ENCODE data around the gene NELFB.
A peak's percentile ranks its signal among the peaks of the same experiment; 100 is the strongest.

NELFB gene

DNA sequence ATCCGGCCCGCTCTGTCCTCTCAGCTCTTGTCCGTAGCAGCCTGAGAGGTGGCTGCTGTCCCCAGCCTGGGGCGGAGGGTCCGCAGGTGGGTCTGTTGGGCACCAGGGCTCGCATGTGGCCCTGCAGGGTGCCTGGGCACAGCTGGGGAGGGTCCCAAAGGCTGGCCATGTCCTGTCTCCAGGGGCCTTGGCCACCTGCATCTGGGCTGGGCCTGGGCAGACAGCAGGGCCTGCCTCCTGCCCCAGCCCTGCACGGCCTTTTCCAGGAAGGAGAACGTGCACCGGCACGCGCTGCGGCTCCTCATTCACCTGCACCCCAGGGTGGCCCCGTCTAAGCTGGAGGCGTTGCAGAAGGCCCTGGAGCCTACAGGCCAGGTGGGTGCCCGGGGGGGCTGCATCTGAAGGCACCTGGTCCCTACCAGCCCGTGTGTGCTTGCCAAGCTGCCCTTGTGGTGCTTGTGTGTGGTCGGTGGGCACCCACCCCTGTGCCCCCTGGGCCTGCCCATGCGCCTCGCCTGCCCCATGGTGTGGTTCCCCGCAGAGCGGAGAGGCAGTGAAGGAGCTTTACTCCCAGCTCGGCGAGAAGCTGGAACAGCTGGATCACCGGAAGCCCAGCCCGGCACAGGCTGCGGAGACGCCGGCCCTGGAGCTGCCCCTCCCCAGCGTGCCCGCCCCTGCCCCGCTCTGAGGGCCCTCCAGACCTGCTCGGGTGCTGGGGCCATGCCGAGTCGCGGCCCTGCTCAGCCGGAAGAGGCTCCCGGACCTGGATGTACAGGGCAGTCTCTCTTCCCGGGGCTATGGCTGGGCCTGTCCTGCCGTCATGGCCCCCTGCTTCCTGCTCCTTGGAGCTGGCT is 17.3 kb downstream of the NELFB start:
- Histone ChIP-seq H3K79me2 (ENCODE audit: insufficient read depth, low read length) (no peaks in the 10 kb centered on the region), H3K9me2 (ENCODE audit: low read depth, low read length) (no peaks in the 10 kb centered on the region), H3K4me1 (ENCODE audit: insufficient read depth, low read length, severe bottlenecking) (peaks cover 75% of the 10 kb centered on the region), H3K9ac (ENCODE audit: low read length) (no peak overlapping the region), H3K4me2 (ENCODE audit: low read length) (no peak overlapping the region), H3K9me3 (ENCODE audit: low read length) (no peaks in the 10 kb centered on the region), H3K36me3 (ENCODE audit: insufficient read depth, low read length) (peaks cover 39% of the 10 kb centered on the region), H4K20me1 (ENCODE audit: insufficient read depth, low read length) (no peaks in the 10 kb centered on the region), H3K4me3 (ENCODE audit: low read depth, low read length, poor library complexity, severe bottlenecking) (no peak overlapping the region), H3K27me3 (ENCODE audit: insufficient read depth, low read length) (no peaks in the 10 kb centered on the region), H2AFZ (ENCODE audit: low read length) (no peak overlapping the region), H3K27ac (ENCODE audit: low read depth, low read length, poor library complexity, severe bottlenecking) (no peak overlapping the region), H3F3A (ENCODE audit: insufficient read depth, low read length) (no peaks in the 10 kb centered on the region)
- TF ChIP-seq, protein P1, sequence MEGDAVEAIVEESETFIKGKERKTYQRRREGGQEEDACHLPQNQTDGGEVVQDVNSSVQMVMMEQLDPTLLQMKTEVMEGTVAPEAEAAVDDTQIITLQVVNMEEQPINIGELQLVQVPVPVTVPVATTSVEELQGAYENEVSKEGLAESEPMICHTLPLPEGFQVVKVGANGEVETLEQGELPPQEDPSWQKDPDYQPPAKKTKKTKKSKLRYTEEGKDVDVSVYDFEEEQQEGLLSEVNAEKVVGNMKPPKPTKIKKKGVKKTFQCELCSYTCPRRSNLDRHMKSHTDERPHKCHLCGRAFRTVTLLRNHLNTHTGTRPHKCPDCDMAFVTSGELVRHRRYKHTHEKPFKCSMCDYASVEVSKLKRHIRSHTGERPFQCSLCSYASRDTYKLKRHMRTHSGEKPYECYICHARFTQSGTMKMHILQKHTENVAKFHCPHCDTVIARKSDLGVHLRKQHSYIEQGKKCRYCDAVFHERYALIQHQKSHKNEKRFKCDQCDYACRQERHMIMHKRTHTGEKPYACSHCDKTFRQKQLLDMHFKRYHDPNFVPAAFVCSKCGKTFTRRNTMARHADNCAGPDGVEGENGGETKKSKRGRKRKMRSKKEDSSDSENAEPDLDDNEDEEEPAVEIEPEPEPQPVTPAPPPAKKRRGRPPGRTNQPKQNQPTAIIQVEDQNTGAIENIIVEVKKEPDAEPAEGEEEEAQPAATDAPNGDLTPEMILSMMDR (IDR thresholded peaks at IDR 0.05; ENCODE audit: low read length) = no peak
- TF ChIP-seq EZH2 (IDR thresholded peaks at IDR 0.05; ENCODE audit: borderline replicate concordance, low read length) = no peak

GRCh38 chr9:137273095-137273490 is 18.0 kb downstream of the NELFB start:
- no peaks in the 10 kb centered on the region for H3K27me3 ChIP-seq (ENCODE audit: insufficient read depth, low read length)
- no peaks in the 10 kb centered on the region for H3K79me2 ChIP-seq (ENCODE audit: insufficient read depth, low read length)
- H3K9ac ChIP-seq (ENCODE audit: low read length) = no peak overlapping the region
- no peak overlapping the region for H3K27ac ChIP-seq (ENCODE audit: low read depth, low read length, poor library complexity, severe bottlenecking)
- H3K4me2 ChIP-seq (ENCODE audit: low read length) = no peak overlapping the region
- TF ChIP-seq, protein P1 (IDR thresholded peaks at IDR 0.05; ENCODE audit: low read length) = no peak
- TF ChIP-seq EZH2 (IDR thresholded peaks at IDR 0.05; ENCODE audit: borderline replicate concordance, low read length) = no peak
- H2AFZ ChIP-seq (ENCODE audit: low read length) = no peak overlapping the region
- no peaks in the 10 kb centered on the region for H3K9me2 ChIP-seq (ENCODE audit: low read depth, low read length)
- H3K4me3 ChIP-seq (ENCODE audit: low read depth, low read length, poor library complexity, severe bottlenecking) = no peak overlapping the region
- peaks cover 34% of the 10 kb centered on the region for H3K36me3 ChIP-seq (ENCODE audit: insufficient read depth, low read length)
- H3F3A ChIP-seq (ENCODE audit: insufficient read depth, low read length) = no peaks in the 10 kb centered on the region
- peaks cover 75% of the 10 kb centered on the region for H3K4me1 ChIP-seq (ENCODE audit: insufficient read depth, low read length, severe bottlenecking)
- H3K9me3 ChIP-seq (ENCODE audit: low read length) = no peaks in the 10 kb centered on the region
- no peaks in the 10 kb centered on the region for H4K20me1 ChIP-seq (ENCODE audit: insufficient read depth, low read length)

GRCh38 chr9:137273611-137274320 is 18.6 kb downstream of the NELFB start:
- peak overlapping the region; percentile 12; the same call in 1 of the 2 replicates for H3K9ac ChIP-seq (ENCODE audit: low read length)
- no peaks in the 10 kb centered on the region for H4K20me1 ChIP-seq (ENCODE audit: insufficient read depth, low read length)
- H3K27ac ChIP-seq (ENCODE audit: low read depth, low read length, poor library complexity, severe bottlenecking) = peak overlapping the region; percentile 83
- peak overlapping the region; percentile 16; the same call in 1 of the 2 replicates for H3K4me2 ChIP-seq (ENCODE audit: low read length)
- H3K79me2 ChIP-seq (ENCODE audit: insufficient read depth, low read length) = no peaks in the 10 kb centered on the region
- TF ChIP-seq, protein P1 (IDR thresholded peaks at IDR 0.05; ENCODE audit: low read length) = no peak
- no peak for TF ChIP-seq EZH2 (IDR thresholded peaks at IDR 0.05; ENCODE audit: borderline replicate concordance, low read length)
- no peak overlapping the region for H3K4me3 ChIP-seq (ENCODE audit: low read depth, low read length, poor library complexity, severe bottlenecking)
- no peaks in the 10 kb centered on the region for H3F3A ChIP-seq (ENCODE audit: insufficient read depth, low read length)
- peaks cover 30% of the 10 kb centered on the region for H3K36me3 ChIP-seq (ENCODE audit: insufficient read depth, low read length)
- H2AFZ ChIP-seq (ENCODE audit: low read length) = no peak overlapping the region
- no peaks in the 10 kb centered on the region for H3K9me3 ChIP-seq (ENCODE audit: low read length)
- no peaks in the 10 kb centered on the region for H3K9me2 ChIP-seq (ENCODE audit: low read depth, low read length)
- H3K4me1 ChIP-seq (ENCODE audit: insufficient read depth, low read length, severe bottlenecking) = peaks cover 72% of the 10 kb centered on the region
- H3K27me3 ChIP-seq (ENCODE audit: insufficient read depth, low read length) = no peaks in the 10 kb centered on the region

Data from OCI-LY1 (cell line).